Activated naive CD8-positive, alpha-beta T cell (primary cell): Measurements from ENCODE around the gene PDIA6.

Experiments
- H3K27ac Mint-ChIP-seq: one replicate; pipeline ENCODE4 v1.8.0; 2021; ENCODE audit warnings: mixed read lengths
- H3K27me3 Mint-ChIP-seq: one replicate; pipeline ENCODE4 v1.8.0; 2021; ENCODE audit warnings: mixed read lengths
- H3K36me3 Mint-ChIP-seq: one replicate; pipeline ENCODE4 v1.8.0; 2021; ENCODE audit warnings: mixed read lengths
- H3K4me1 Mint-ChIP-seq: one replicate; pipeline ENCODE4 v1.8.0; 2021; ENCODE audit warnings: low read depth, mixed read lengths
- H3K4me3 Mint-ChIP-seq: one replicate; pipeline ENCODE4 v1.8.0; 2021; ENCODE audit warnings: mild to moderate bottlenecking, mixed read lengths
- H3K9me3 Mint-ChIP-seq: one replicate; pipeline ENCODE4 v1.8.0; 2021; ENCODE audit warnings: low read depth, mixed read lengths

Gene PDIA6

DNA sequence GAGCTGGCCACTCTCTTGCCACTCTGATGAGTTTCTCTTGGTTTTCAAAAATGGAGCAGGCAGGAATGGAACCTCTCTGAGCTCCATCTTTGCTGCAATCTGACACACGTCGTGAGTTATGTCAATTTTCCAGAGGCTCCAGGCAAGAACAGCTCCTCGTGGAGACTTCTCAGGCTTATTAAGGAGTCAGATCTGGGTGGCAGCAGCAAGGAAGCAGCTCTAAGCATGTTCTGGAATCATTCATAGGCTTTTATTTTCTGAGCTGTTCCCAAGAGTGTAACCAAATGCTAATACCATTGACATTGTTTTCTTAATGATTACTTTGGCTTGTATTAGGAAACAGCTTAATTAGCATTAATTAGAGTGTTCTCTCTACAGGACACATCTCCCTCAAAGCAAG is 26.1 kb upstream of the PDIA6 start:
- Mint-ChIP-seq H3K9me3 (peaks cover 12% of the 10 kb centered on the region), H3K36me3 (peaks cover 12% of the 10 kb centered on the region), H3K4me3 (no peak overlapping the region), H3K27me3 (peaks cover 6% of the 10 kb centered on the region), H3K27ac (no peak overlapping the region), H3K4me1 (no peaks in the 10 kb centered on the region)

DNA sequence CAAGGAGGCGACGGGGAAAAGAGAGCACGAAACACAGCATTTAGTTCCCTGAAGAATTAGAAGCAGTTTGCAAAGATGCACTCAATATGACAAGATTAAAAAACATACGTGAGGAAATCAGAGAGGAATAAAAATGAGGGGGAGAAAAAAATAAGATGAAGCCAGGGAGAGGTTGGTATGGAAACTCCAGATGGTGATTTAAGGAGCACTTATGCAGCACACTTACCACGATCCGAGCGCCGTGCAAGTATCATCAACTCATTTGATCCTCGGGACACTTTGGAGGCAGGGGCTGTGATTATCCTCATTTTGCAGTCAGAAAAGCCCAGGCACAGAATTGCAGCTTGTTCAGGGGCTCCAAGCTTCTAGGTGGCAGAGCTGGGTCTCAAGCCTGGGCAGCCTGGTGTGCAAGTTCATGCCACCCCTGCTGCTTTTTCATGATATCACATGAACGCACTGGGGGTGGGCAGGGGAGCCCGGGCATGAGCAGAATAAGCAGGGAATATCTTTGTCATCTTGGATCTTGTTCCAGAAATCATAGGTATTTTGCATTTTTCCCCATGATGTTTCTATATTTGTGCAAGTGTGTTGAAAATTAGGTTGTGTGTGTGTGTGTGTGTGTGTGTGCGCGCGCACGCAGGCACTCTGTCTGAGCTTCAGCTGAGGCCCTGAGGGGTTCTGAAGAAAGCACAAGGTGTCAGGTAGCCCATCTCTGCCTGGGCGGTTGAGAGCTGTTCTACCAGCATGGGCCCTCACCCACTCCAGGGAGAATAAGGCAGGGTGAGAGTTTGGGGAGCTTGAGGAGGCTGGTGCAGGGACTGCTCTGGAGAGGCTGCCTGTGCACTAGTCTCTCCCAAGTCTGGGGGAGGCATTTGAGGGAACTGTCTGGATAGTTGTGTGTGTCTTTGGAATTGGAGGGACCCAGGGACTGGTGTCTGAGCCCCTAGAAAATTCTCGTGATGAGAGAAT is 25.0 kb upstream of the PDIA6 start:
- Mint-ChIP-seq H3K4me1 (peaks cover 1% of the 10 kb centered on the region), H3K27ac (no peak overlapping the region), H3K4me3 (no peak overlapping the region), H3K36me3 (peaks cover 12% of the 10 kb centered on the region), H3K9me3 (peaks cover 12% of the 10 kb centered on the region), H3K27me3 (peaks cover 8% of the 10 kb centered on the region)

DNA sequence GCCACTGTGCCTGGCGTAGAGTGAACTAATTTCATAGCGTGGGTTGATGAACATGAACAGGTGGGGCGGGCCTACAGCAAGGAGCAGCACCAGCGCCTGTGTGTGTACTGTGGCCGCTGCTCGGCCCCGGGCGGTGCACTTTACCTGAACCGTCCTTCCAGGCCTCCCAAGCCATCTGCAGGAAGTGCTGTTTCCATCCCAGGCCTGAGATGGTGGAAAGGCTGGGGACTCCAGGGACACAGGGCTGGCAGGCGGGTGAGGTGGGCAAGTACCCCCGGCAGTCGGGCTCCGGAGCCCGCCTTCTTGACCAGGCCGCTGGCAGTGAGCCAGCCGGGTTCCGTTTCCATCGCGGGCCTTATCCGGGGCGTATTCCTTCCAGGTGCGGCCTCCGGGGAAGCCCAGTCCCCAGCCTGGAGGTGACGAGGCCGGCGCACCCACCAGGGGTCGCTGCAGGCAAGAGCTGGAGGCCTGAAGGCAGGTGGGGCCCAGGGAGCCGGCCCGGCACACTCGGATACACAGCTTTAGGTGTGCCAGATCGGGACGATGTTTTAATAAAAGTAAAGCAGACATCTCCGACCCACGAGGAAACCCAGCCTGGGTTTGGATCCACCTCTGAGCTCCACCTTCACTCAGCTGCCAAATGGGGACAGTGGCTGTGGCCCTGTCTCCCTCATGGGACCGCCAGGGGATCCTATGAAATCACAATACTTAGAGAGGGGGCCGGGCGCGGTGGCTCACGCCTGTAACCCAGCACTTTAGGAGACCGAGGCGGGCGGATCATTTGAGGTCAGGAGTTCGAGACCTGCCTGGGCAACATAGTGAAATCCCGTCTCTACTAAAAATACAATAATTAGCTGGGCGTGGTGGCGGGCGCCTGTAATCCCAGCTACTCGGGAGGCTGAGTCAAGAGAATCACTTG is 22.7 kb upstream of the PDIA6 start:
- Mint-ChIP-seq H3K9me3 (no peaks in the 10 kb centered on the region), H3K27me3 (peaks cover 14% of the 10 kb centered on the region), H3K4me1 (peaks cover 5% of the 10 kb centered on the region), H3K27ac (no peak overlapping the region), H3K4me3 (no peak overlapping the region), H3K36me3 (peaks cover 4% of the 10 kb centered on the region)

DNA sequence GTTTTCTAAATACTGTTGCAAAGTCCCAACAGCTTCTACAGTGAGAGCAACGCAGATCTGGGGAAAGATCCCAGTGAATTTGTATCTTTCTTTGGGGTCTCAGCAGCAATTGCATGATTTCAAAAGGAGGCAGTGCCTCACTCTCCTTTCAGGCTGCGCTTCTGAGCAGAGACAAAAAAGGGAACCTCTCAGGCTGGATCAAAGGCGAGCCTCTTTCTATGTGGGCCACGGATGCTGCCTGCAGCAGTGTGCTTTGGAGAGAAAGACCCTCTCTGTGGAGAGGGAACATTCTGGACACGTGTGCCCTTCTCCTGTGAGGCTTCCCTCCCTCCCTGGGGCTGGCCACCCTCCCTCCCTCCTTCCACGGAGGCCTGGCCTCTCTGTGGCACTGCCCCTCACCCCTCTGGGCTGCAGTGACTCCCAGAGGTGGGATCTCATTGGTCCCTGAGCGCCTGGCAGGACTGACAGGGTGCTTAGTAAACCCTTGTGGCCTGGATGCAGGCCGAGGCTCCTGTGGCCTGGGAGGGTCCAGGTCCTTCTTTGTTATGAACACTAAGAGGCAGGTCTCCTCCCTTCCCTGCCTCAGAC is 21.6 kb upstream of the PDIA6 start:
- no peak overlapping the region for H3K4me3 Mint-ChIP-seq
- peaks cover 16% of the 10 kb centered on the region for H3K27me3 Mint-ChIP-seq
- H3K36me3 Mint-ChIP-seq = no peaks in the 10 kb centered on the region
- H3K9me3 Mint-ChIP-seq = no peaks in the 10 kb centered on the region
- no peak overlapping the region for H3K27ac Mint-ChIP-seq
- H3K4me1 Mint-ChIP-seq = peaks cover 5% of the 10 kb centered on the region

DNA sequence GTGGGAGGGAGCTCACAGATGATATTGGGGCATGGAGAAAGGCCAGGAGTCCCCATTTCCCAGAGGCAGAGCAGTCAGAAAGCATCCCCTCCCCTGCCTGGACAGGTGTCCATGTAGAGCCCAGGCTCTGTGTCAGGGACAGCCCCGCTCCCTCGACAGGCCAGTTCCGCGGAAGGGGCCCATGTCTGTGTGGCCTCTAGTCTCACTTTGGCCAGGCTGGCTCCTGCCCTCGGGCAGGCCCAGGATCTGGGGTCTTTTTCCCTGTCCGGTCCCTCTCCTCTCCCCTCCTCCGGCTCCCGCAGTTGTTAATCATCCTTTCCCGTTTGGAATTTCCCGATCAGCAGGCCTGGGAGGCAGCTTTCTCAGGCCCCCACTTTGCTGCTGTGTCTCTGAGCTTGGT is 20.4 kb upstream of the PDIA6 start:
- Mint-ChIP-seq H3K9me3 (no peaks in the 10 kb centered on the region), H3K36me3 (no peaks in the 10 kb centered on the region), H3K27ac (no peak overlapping the region), H3K4me1 (peaks cover 5% of the 10 kb centered on the region), H3K27me3 (peaks cover 16% of the 10 kb centered on the region), H3K4me3 (no peak overlapping the region)

DNA sequence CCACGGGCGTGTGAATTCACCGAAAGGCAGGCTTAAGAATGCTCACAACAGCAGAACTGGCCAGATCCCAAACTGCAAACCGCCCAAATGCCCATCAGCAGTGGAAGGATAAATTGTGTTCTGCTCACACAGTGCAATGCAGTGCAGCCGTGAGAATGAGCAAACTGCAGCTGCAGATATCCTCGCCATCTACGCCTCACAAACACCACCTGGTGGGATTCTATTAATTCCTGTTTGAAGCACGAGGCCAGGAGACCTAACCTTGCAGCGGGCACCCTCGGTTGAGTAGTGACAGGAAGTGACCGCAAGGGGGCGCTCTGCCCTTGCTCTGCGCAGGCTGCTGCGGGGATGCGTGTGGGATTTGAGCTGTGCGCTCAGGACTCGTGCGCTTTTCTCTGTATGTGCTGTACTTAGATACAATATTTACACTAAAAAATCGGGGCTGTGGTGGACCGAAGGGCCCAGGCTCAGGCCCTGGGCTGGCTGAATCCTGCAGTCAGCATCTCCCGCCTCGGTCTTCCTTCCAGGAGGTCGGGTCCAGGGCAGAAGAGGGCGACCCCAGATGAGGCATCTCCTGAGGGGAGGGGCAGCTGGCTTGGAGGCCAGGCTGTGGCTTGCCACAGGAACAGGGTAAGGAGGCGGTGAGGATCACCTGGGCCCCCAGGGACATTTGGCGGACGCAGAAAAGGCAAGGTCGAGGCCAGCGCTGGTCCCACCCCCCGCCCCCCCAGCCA is 19.8 kb upstream of the PDIA6 start:
- Mint-ChIP-seq H3K27ac (no peak overlapping the region), H3K27me3 (peaks cover 14% of the 10 kb centered on the region), H3K4me1 (peaks cover 5% of the 10 kb centered on the region), H3K4me3 (no peak overlapping the region), H3K9me3 (no peaks in the 10 kb centered on the region), H3K36me3 (no peaks in the 10 kb centered on the region)

DNA sequence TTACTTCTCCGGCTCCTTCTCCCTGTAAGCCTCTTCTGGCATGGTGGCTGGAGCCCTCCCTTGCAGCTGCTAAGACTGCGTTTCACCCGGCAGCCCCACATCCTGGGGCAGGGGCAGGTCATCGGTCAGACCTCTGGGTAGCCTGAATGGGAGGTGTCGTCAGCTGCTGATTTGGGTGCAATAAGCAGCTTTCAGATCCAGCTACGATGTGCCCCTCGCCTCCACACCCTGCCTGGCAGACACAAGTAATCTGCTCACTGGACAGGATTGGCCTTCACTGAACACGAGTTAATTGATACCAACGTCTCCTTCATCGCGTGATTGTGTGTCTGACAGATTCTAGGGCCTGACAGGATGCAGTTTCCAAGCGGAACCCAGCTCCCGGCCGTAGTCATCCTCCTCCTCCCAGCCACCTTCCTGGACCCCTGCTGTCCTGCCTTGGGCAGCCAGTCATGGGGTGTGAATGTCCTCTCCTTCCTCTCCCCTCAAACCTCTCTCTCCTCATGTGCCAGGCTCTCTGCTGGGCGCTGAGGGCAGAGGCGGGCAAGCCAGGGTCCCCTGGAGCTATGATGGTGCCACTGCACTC is 18.9 kb upstream of the PDIA6 start:
- peaks cover 14% of the 10 kb centered on the region for H3K27me3 Mint-ChIP-seq
- peaks cover 5% of the 10 kb centered on the region for H3K4me1 Mint-ChIP-seq
- H3K4me3 Mint-ChIP-seq = no peak overlapping the region
- no peak overlapping the region for H3K27ac Mint-ChIP-seq
- no peaks in the 10 kb centered on the region for H3K9me3 Mint-ChIP-seq
- no peaks in the 10 kb centered on the region for H3K36me3 Mint-ChIP-seq

DNA sequence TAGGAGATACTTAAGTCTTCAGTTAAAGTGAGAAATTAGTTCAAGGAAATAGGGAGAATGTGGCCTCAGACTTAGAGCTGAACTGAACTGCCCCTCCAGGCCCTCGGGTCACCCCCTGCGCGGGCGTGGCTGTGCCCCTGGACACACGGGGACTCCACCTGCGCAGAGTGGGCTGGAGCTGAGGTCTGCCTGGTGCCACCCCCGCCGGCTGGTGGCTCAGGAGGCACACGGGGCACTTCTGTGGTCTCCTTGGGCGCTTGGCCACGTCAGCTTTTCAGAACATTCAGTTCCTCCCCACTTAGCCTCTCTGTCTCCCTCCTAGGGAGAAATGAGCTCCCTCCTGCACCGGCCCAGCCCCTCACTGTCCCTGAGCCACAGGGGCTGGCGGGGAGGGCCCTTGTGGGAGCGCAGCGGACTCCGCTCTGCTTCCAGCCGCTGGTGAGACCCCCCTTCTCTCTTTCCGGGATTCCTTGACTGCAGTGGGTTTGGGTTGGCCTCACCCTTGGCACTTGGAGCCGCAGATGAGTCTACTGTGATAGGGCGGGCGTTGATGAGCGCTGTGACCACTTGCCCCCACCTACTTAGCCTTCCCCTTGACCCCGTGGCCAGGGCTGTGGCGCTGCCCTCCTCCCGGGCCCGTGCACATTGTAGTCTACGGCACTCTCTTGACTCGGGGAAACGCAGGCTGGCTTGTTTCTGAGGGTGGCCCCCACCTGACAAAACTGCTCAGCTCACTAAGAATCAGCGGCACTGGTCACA is 18.2 kb upstream of the PDIA6 start:
- no peaks in the 10 kb centered on the region for H3K9me3 Mint-ChIP-seq
- H3K36me3 Mint-ChIP-seq = no peaks in the 10 kb centered on the region
- no peak overlapping the region for H3K27ac Mint-ChIP-seq
- no peak overlapping the region for H3K4me3 Mint-ChIP-seq
- H3K4me1 Mint-ChIP-seq = peaks cover 5% of the 10 kb centered on the region
- peaks cover 14% of the 10 kb centered on the region for H3K27me3 Mint-ChIP-seq

DNA sequence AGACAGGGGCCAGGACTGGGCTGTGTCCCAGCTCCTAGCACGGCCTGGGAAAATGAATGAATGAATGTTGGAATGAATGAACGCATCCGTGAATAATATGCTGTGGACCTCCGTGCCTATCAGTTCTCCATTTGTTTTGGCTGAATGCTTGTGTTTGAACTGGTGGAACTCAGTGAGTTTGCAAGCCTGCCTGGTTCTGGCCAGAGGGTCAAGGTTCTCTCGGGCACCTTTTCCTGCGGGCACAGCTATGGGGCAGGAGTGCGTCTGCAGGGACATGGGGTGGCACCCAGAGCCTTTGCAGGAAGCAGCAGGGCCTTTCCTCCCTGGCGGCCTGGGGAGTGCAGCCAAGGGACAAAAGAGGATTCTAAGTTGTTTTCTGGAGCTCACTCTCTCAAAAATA is 17.6 kb upstream of the PDIA6 start:
- H3K4me3 Mint-ChIP-seq = no peak overlapping the region
- H3K27me3 Mint-ChIP-seq = peaks cover 14% of the 10 kb centered on the region
- peaks cover 5% of the 10 kb centered on the region for H3K4me1 Mint-ChIP-seq
- H3K9me3 Mint-ChIP-seq = no peaks in the 10 kb centered on the region
- H3K27ac Mint-ChIP-seq = no peak overlapping the region
- H3K36me3 Mint-ChIP-seq = no peaks in the 10 kb centered on the region

DNA sequence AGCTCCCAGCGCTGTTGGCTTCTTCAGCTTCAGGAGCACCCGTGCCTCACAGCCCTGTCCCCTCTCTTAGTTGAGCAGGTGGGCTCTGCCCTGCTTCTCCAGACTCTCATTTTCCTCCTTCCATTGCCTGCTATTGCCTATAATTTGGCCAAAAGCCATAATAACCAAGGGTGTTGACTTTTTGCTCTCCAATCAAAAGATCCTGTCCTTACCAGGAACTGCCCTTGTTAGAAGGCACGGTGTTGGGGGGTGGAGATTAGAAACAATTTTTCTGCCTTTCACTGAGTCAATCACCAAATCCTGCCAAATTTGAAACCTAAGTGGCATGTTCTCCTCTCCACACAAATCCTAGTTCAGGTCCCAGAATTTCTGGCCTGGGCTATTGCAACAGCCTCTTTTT is 16.7 kb upstream of the PDIA6 start:
- Mint-ChIP-seq H3K36me3 (no peaks in the 10 kb centered on the region), H3K9me3 (no peaks in the 10 kb centered on the region), H3K4me1 (peaks cover 5% of the 10 kb centered on the region), H3K4me3 (no peak overlapping the region), H3K27ac (no peak overlapping the region), H3K27me3 (peaks cover 17% of the 10 kb centered on the region)

DNA sequence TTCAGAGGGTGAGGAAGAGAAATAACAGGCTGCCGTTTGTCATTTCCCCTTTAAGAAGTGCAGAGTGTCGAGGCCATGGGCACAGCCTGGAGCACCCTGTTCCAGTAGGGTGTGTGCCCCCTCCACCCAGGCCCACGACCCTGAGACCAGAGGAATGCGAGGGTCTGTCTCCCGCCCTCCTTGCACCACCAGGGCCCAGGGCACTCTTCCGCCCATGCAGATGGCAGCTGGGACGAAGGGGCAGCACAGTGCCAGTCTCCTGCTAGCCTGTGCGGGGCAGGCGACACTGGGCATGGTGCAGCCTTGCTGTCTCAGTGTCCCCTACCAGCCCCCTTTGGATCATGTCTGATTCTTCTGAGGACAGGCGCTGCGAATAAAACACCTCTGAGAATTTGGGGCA is 15.8 kb upstream of the PDIA6 start:
- H3K36me3 Mint-ChIP-seq = no peaks in the 10 kb centered on the region
- no peaks in the 10 kb centered on the region for H3K9me3 Mint-ChIP-seq
- H3K4me1 Mint-ChIP-seq = peaks cover 5% of the 10 kb centered on the region
- no peak overlapping the region for H3K27ac Mint-ChIP-seq
- no peak overlapping the region for H3K4me3 Mint-ChIP-seq
- peaks cover 18% of the 10 kb centered on the region for H3K27me3 Mint-ChIP-seq

DNA sequence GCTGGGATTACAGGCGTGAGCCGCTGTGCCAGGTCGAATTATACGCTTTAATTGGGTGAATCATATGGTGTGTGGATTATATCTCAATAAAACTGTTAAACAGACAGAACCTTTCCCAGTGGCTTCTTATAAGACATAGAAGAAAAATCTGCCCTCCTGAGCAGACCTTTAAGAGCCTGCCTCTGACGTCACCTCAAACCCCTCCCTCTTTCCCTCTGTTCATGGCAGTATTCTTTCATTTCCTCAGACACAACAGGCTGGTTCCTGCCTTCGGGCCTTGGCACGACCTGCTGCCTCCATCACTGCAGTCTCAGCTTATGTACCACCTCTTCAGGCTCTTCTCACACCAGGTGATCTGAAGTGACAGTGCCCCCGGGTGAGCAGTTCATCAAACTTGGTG is 14.0 kb upstream of the PDIA6 start:
- Mint-ChIP-seq H3K36me3 (no peaks in the 10 kb centered on the region), H3K27ac (no peak overlapping the region)

DNA sequence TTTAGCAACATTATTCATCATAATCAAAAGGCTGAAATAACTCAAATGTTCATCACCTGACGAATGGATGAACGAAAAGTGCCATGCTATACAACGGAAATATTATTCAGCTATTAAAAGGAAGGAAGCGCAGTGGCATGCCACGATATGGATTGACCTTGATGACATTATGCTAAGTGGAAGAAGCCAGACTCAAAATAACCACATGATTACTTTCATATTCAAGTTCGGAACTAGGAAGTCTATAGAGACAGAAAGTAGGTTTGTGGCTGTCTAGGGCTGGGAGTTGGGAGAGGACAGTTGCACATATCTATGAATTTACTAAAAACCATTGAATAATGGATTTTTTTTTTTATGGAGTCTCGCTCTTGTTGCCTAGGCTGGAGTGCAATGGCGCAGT is 13.4 kb upstream of the PDIA6 start:
- Mint-ChIP-seq H3K27me3 (peaks cover 15% of the 10 kb centered on the region), H3K4me1 (no peaks in the 10 kb centered on the region), H3K36me3 (no peaks in the 10 kb centered on the region), H3K9me3 (no peaks in the 10 kb centered on the region), H3K27ac (no peak overlapping the region), H3K4me3 (no peak overlapping the region)

More for the DNA sequence above, 14.0 kb upstream of the PDIA6 start:
- no peak overlapping the region for H3K4me3 Mint-ChIP-seq
- H3K4me1 Mint-ChIP-seq = no peaks in the 10 kb centered on the region
- H3K9me3 Mint-ChIP-seq = no peaks in the 10 kb centered on the region
- peaks cover 12% of the 10 kb centered on the region for H3K27me3 Mint-ChIP-seq
